Karpas-422 (cell line): Measurements from ENCODE around the gene TRMT5. TPM values are rescaled to one million over a fixed set of nuclear protein-coding genes. Genes with fewer than 3 reads are reported as not detected.

Experiments used
- DNase-seq: peaks from one replicate; pipeline ENCODE4 v3.0.0-alpha.2; 2015
- H2AFZ ChIP-seq: fragments of 200-600 bp; sonication (generic); 2 replicates; pipeline ENCODE4 v1.6.1; 2014; ENCODE audit warnings: antibody characterized with exemption, low read length, mixed read lengths
- H3K27ac ChIP-seq: fragments of 200-600 bp; sonication (generic); 2 replicates; pipeline ENCODE4 v1.5.1; 2014; ENCODE audit warnings: mild to moderate bottlenecking, low read length, moderate library complexity
- H3K27me3 ChIP-seq: fragments of 200-600 bp; sonication (generic); 2 replicates; pipeline ENCODE4 v1.6.1; 2014; ENCODE audit warnings: low read length, mixed read lengths
- H3K36me3 ChIP-seq: fragments of 200-600 bp; sonication (generic); 2 replicates; pipeline ENCODE4 v1.6.1; 2014; ENCODE audit warnings: low read length, mixed read lengths; ENCODE audit not compliant: insufficient read depth
- H3K4me1 ChIP-seq: fragments of 200-600 bp; sonication (generic); 2 replicates; pipeline ENCODE4 v1.6.1; 2014; ENCODE audit warnings: mild to moderate bottlenecking, low read length, mixed read lengths
- H3K4me2 ChIP-seq: fragments of 200-600 bp; sonication (generic); 2 replicates; pipeline ENCODE4 v1.6.1; 2014; ENCODE audit warnings: low read length, low read depth, mild to moderate bottlenecking; ENCODE audit not compliant: poor library complexity, severe bottlenecking
- H3K4me3 ChIP-seq: fragments of 200-600 bp; sonication (generic); 2 replicates; pipeline ENCODE4 v1.5.1; 2014; ENCODE audit warnings: mild to moderate bottlenecking, antibody characterized with exemption, low read length, mixed read lengths
- H3K79me2 ChIP-seq: fragments of 200-600 bp; sonication (generic); 2 replicates; pipeline ENCODE4 v1.6.1; 2014; ENCODE audit warnings: mild to moderate bottlenecking, low read length, mixed read lengths
- H3K9ac ChIP-seq: fragments of 200-600 bp; sonication (generic); 2 replicates; pipeline ENCODE4 v1.6.0; 2014; ENCODE audit warnings: low read length
- H3K9me2 ChIP-seq: fragments of 200-600 bp; sonication (generic), shearing (Covaris generic); replicated peaks from 2 replicates; pipeline ENCODE4 v1.6.0; 2014; ENCODE audit warnings: mild to moderate bottlenecking, low read length, moderate library complexity; ENCODE audit not compliant: insufficient read depth
- H3K9me3 ChIP-seq: fragments of 300-700, 200-600 bp; sonication (generic); 2 replicates; pipeline ENCODE4 v1.6.1; 2014; ENCODE audit warnings: low read length, mixed read lengths
- H4K20me1 ChIP-seq: fragments of 200-600 bp; sonication (generic); 2 replicates; pipeline ENCODE4 v1.6.1; 2014; ENCODE audit warnings: mild to moderate bottlenecking, antibody characterized with exemption, low read length, low read depth; ENCODE audit not compliant: insufficient read depth
- total RNA-seq: library from RNA; depleted of rRNA; stranded (reverse); fragments of >200 nt; shearing (Covaris generic); gene quantifications from 2 replicates; pipeline ENCODE4 v1.2.3, GENCODE V29; 2014; ENCODE audit warnings: low replicate concordance; rRNA removed

TRMT5 gene, protein sequence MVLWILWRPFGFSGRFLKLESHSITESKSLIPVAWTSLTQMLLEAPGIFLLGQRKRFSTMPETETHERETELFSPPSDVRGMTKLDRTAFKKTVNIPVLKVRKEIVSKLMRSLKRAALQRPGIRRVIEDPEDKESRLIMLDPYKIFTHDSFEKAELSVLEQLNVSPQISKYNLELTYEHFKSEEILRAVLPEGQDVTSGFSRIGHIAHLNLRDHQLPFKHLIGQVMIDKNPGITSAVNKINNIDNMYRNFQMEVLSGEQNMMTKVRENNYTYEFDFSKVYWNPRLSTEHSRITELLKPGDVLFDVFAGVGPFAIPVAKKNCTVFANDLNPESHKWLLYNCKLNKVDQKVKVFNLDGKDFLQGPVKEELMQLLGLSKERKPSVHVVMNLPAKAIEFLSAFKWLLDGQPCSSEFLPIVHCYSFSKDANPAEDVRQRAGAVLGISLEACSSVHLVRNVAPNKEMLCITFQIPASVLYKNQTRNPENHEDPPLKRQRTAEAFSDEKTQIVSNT
- total RNA-seq, result 30.5 and 31.3 TPM in 2 replicates

GRCh38 chr14:60980811-60981632, at the start of gene TRMT5, which contains the start of gene SLC38A6:
TRMT5 (minus strand) TSS chr14:60981079; CDS start chr14:60980973, 106 bp downstream.
SLC38A6 (plus strand) TSS chr14:60981245; CDS start chr14:60981278, 33 bp downstream.
- Histone ChIP-seq H3K79me2 (peaks cover 98% of the 10 kb centered on the region), H3K27ac (peak within 1 kb of the TSS; percentile 82), H3K4me1 (peaks cover 83% of the 10 kb centered on the region), H3K9me3 (no peaks in the 10 kb centered on the region), H4K20me1 (no peaks in the 10 kb centered on the region), H3K9me2 (no peaks in the 10 kb centered on the region), H3K27me3 (no peaks in the 10 kb centered on the region), H3K4me3 (peak within 1 kb of the TSS; percentile 89), H2AFZ (no peak within 1 kb of the TSS; the same call in 1 of the 2 replicates), H3K4me2 (peak within 1 kb of the TSS; percentile 82), H3K36me3 (peaks cover 72% of the 10 kb centered on the region), H3K9ac (peak within 1 kb of the TSS; percentile 86)
- peak; percentile 99 for DNase-seq

DNA sequence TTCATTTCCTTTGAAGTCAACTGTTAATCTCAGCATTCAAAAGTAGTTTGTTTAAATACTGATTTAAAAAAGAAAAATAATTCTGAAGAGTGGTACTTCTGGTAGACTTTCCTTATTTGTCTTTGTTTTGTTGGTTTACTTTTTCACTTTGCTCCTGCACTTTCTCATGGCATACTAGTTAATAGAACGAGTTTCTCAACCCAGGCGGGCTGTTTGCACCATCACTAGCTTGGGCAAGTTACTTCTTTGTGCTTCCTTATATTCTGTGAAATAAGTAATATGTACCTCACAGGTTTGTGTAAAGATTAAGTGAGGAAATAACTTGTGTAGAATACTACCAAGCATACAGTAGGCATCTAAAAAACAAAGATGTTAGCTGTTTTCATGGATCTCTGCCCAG, 45.6 kb upstream of the TRMT5 start:
- H3K79me2 ChIP-seq, result peaks cover 52% of the 10 kb centered on the region
- no peaks in the 10 kb centered on the region for H4K20me1 ChIP-seq
- peaks cover 3% of the 10 kb centered on the region for H3K36me3 ChIP-seq
- H3K4me1 ChIP-seq, result peaks cover 91% of the 10 kb centered on the region
- H3K4me3 ChIP-seq, result no peak overlapping the region
- H2AFZ ChIP-seq, result no peak overlapping the region
- peak overlapping the region; percentile 99 for H3K27ac ChIP-seq
- H3K9me3 ChIP-seq, result no peaks in the 10 kb centered on the region
- H3K4me2 ChIP-seq, result peak overlapping the region; percentile 61
- peak; percentile 61 for DNase-seq
- H3K9ac ChIP-seq, result peak overlapping the region; percentile 59
- H3K9me2 ChIP-seq, result no peaks in the 10 kb centered on the region
- no peaks in the 10 kb centered on the region for H3K27me3 ChIP-seq

DNA sequence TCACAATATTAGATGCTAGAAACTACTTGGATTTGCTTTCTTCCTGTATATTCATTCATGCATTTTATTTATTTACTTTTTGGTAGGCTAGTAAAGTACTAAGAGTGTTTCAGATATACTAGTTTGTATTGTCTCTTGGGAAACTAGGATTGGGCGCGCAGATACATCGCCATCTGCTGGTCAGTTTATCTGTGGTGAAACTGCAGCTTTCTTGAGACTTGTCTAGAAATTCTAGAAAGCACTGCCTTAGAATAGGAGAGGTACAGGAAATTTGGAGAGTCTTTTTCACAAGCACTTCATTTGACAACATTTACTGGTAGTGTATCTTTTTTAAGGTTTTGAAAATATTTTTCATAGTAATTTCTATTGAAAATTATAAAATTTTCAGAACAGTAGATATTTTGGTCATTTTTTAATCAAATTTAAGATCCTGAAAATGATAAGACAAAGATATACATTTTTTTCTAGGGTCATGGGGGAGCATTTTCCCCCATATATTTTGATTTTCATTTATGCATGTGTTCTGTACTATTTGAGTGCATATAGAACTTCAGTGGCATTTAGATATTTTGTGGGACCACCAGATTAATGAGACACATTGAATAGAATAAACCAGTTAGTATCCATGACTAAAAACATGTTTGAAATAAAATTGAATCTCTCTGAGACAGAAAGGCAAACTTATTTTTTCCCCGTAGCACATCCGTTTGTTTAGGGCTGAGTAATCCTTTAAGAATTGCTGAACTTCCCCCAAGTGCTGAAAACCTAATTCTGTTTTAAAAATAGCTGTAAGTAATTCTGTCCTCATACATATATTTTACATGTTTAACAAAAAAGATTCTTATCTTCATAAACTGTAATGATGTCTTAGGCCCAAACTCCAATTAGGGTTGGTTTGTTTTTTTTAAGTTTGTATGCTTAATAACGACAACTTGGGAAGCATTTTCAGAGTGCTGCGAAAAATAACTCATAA, 44.7 kb upstream of the TRMT5 start:
- H3K27me3 ChIP-seq, result no peaks in the 10 kb centered on the region
- H4K20me1 ChIP-seq, result no peaks in the 10 kb centered on the region
- no peaks in the 10 kb centered on the region for H3K9me3 ChIP-seq
- peak; percentile 96 for DNase-seq
- peak overlapping the region; percentile 99 for H3K27ac ChIP-seq
- peak overlapping the region; percentile 11 for H3K4me3 ChIP-seq
- H3K9ac ChIP-seq, result peak overlapping the region; percentile 59
- H3K36me3 ChIP-seq, result no peaks in the 10 kb centered on the region; the same call in 1 of the 2 replicates
- H2AFZ ChIP-seq, result no peak overlapping the region
- H3K4me1 ChIP-seq, result peaks cover 91% of the 10 kb centered on the region
- H3K4me2 ChIP-seq, result peak overlapping the region; percentile 61
- H3K9me2 ChIP-seq, result no peaks in the 10 kb centered on the region
- H3K79me2 ChIP-seq, result peaks cover 55% of the 10 kb centered on the region

- Histone ChIP-seq H3K27me3 (no peaks in the 10 kb centered on the region), H3K9me3 (no peaks in the 10 kb centered on the region), H3K9me2 (no peaks in the 10 kb centered on the region), H3K9ac (peak overlapping the region; percentile 48), H3K4me1 (peaks cover 66% of the 10 kb centered on the region), H3K4me2 (peak overlapping the region; percentile 66), H3K27ac (peak overlapping the region; percentile 93), H3K4me3 (no peak overlapping the region), H4K20me1 (no peaks in the 10 kb centered on the region), H2AFZ (0 out of 2 replicates have a peak overlapping the region, but pooled peaks have one; percentile 1), H3K79me2 (peaks cover 71% of the 10 kb centered on the region), H3K36me3 (peaks cover 22% of the 10 kb centered on the region; the same call in 1 of the 2 replicates)
- DNase-seq, result peak; percentile 64
These were observed 38.7 kb upstream of the TRMT5 start for GRCh38 chr14:61019537-61019936.

GRCh38 chr14:61003571-61003970, 22.7 kb upstream of the TRMT5 start:
- Histone ChIP-seq H3K4me2 (no peak overlapping the region), H2AFZ (no peak overlapping the region), H3K4me3 (no peak overlapping the region), H3K9ac (no peak overlapping the region), H3K79me2 (peaks cover 49% of the 10 kb centered on the region), H3K9me2 (no peaks in the 10 kb centered on the region), H3K4me1 (no peaks in the 10 kb centered on the region), H3K27ac (no peak overlapping the region), H4K20me1 (no peaks in the 10 kb centered on the region), H3K36me3 (peaks cover 61% of the 10 kb centered on the region), H3K27me3 (no peaks in the 10 kb centered on the region), H3K9me3 (peaks cover 3% of the 10 kb centered on the region; the same call in 1 of the 2 replicates)
- DNase-seq, result no peak

GRCh38 chr14:60999536-60999935, 18.7 kb upstream of the TRMT5 start:
- no peak overlapping the region for H2AFZ ChIP-seq
- no peaks in the 10 kb centered on the region for H4K20me1 ChIP-seq
- peaks cover 78% of the 10 kb centered on the region for H3K79me2 ChIP-seq
- peaks cover 9% of the 10 kb centered on the region for H3K4me1 ChIP-seq
- no peak overlapping the region for H3K4me2 ChIP-seq
- no peak for DNase-seq
- H3K27me3 ChIP-seq, result no peaks in the 10 kb centered on the region
- H3K36me3 ChIP-seq, result peaks cover 90% of the 10 kb centered on the region
- peaks cover 3% of the 10 kb centered on the region; the same call in 1 of the 2 replicates for H3K9me3 ChIP-seq
- H3K4me3 ChIP-seq, result no peak overlapping the region
- H3K27ac ChIP-seq, result no peak overlapping the region
- H3K9ac ChIP-seq, result no peak overlapping the region
- H3K9me2 ChIP-seq, result no peaks in the 10 kb centered on the region

DNA sequence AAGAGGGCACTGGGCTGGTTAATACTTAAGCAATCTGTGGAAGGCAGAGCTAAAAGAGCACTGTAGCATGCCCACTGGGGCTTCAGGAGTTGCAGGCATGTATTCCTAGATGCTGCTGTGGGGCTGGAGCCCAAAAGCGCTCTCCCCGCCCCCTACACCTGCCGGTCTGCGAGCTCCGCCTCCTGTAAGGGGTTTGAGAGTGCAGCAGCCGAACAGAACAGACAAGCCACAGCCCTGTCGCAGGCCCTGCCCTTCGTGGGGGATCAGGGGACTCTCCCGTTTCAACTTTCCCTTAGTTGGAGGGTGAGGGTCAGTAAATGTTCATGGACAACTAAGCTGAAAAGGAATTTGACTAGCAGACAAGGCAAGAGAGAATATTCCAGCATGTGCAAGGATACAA, 17.7 kb upstream of the TRMT5 start:
- peaks cover 88% of the 10 kb centered on the region for H3K36me3 ChIP-seq
- H3K27me3 ChIP-seq, result no peaks in the 10 kb centered on the region
- H2AFZ ChIP-seq, result no peak overlapping the region
- no peaks in the 10 kb centered on the region for H3K9me3 ChIP-seq
- no peak overlapping the region for H3K4me3 ChIP-seq
- H3K79me2 ChIP-seq, result peaks cover 81% of the 10 kb centered on the region
- H3K4me2 ChIP-seq, result no peak overlapping the region
- H3K27ac ChIP-seq, result no peak overlapping the region
- no peaks in the 10 kb centered on the region for H3K9me2 ChIP-seq
- H3K9ac ChIP-seq, result no peak overlapping the region
- no peak for DNase-seq
- H3K4me1 ChIP-seq, result peaks cover 9% of the 10 kb centered on the region
- no peaks in the 10 kb centered on the region for H4K20me1 ChIP-seq
